ENCODE measurements around the gene ARHGEF12. TPM values are rescaled to one million over a fixed set of nuclear protein-coding genes. Genes with fewer than 3 reads are reported as not detected.

The ARHGEF12 gene
- total and polyA plus RNA-seq, 10 of the 15 experiments (the other 5 are each of a cell fraction or from before 2014, with no cell fraction given): 2.7 to 40.8 (median 20.9) TPM

DNA sequence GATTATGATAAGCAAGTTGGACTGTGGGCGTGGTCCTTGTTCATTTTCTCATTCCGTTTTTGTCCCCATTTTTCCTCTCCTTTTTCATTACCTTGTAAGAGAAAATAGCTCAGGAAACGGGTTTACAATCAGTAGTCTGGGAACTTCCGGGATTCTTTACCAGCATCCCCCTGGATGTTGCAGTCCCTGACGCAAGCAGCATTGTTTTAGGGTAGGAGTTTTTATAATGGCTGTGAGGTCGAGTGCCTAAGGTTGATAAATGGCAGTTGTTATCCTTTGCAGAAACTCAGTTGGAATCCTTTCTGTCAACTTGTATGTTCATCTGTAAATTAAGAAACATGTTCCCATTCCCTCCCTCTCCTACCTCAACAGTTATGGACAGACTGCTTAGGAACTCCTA, 68.3 kb downstream of the ARHGEF12 start:
- Histone ChIP-seq H4K20me1 (ENCODE audit: control insufficient read depth, insufficient read depth) (no peaks in the 10 kb centered on the region), H3K4me1 (ENCODE audit: control insufficient read depth, insufficient read depth, low read length) (peaks cover 8% of the 10 kb centered on the region; the same call in 1 of the 2 replicates), H3K27ac (ENCODE audit: control insufficient read depth, insufficient read depth) (no peak overlapping the region), H3K4me2 (ENCODE audit: control insufficient read depth, insufficient read depth) (no peak overlapping the region), H3K9me3 (replicated peaks; ENCODE audit: control insufficient read depth, insufficient read depth, low read length) (no peaks in the 10 kb centered on the region), H2AFZ (ENCODE audit: control insufficient read depth, low read depth, low read length) (no peak overlapping the region), H3K36me3 (ENCODE audit: control insufficient read depth in 2 of 2, insufficient read depth in 2 of 2, low read length in 1 of 2) (no peaks in the 10 kb centered on the region), H3K9ac (ENCODE audit: control insufficient read depth, insufficient read depth, low read length) (no peak overlapping the region), H3K4me3 (no peak overlapping the region), H3K79me2 (ENCODE audit: control insufficient read depth, insufficient read depth, low read length) (no peaks in the 10 kb centered on the region; the same call in none of the 2 replicates), H3K27me3 (replicated peaks in 1 of 2; ENCODE audit: control insufficient read depth in 2 of 2, insufficient read depth in 2 of 2, low read length in 1 of 2) (no peaks in the 10 kb centered on the region)
- DNase-seq (ENCODE audit: low read depth, low spot score) (no peak), FAIRE-seq (no peak), ATAC-seq (no peak)
- POLR2A ChIA-PET: interaction anchor here (1.4 kb wide), 1 partner anchor 69 kb away, joined by 4 read pairs; no protein-coding TSS in a partner anchor
- RAD21 ChIA-PET (ENCODE audit: unreplicated experiment): interaction anchor here (1.1 kb wide), 1 partner anchor 66 kb away, joined by 3 read pairs; no protein-coding TSS in a partner anchor
- CTCF ChIA-PET: interaction anchor here (1.0 to 1.7 kb wide), 2 partner anchors 14 to 69 kb away, joined by 4 to 5 read pairs; no protein-coding TSS in a partner anchor
- SMC1A ChIA-PET (ENCODE audit: uncharacterized antibody, unreplicated experiment): interaction anchor here (0.7 to 1.7 kb wide), 4 partner anchors 13 to 69 kb away, joined by 3 to 7 read pairs (median 3); no protein-coding TSS in a partner anchor
- intact Hi-C loops (cut with micrococcal nuclease; ENCODE audit: unreplicated experiment): no loop called here
- in situ Hi-C loops (cut with MboI): no loop called here
- WGBS (ENCODE audit: insufficient coverage, insufficient replicate concordance, low lambda C conversion rate, missing lambda C conversion rate): 51% methylated on average over 6 of the region's 6 CpGs
- no TSS peak for BruUV-seq (replicated peaks)
- TF ChIP-seq CREB1 (IDR thresholded peaks at IDR 0.05; ENCODE audit: low read depth) (no peak), MXI1 (IDR thresholded peaks at IDR 0.05; ENCODE audit: low read depth, low read length) (no peak), YY1 (IDR thresholded peaks at IDR 0.05; ENCODE audit: low read depth, low read length) (no peak), GATAD2B (conservative IDR thresholded peaks at IDR 0.05; ENCODE audit: low read depth) (no peak), ZBTB40 (IDR thresholded peaks at IDR 0.05; ENCODE audit: borderline replicate concordance) (no peak), USF2 (IDR thresholded peaks at IDR 0.05; ENCODE audit: borderline replicate concordance, low read depth, low read length) (no peak), PRDM15 (CRISPR knock-in tag; IDR thresholded peaks at IDR 0.05) (no peak), PML (IDR thresholded peaks at IDR 0.05; ENCODE audit: low read length) (no peak), ZNF217 (IDR thresholded peaks at IDR 0.05) (no peak), MTA3 (IDR thresholded peaks at IDR 0.05; ENCODE audit: borderline replicate concordance, low read length) (no peak), SIX5 (IDR thresholded peaks at IDR 0.05; ENCODE audit: low read depth, low read length, severe bottlenecking) (no peak), TCF12 (IDR thresholded peaks at IDR 0.05; ENCODE audit: low read depth, low read length) (no peak), EGR1 (IDR thresholded peaks at IDR 0.05; ENCODE audit: borderline replicate concordance in 1 of 2, low read depth in 2 of 2, low read length in 2 of 2) (no peak), CHD1 (IDR thresholded peaks at IDR 0.05; ENCODE audit: low read depth, low read length) (no peak)
